ENCODE results near the gene CNNM3.

CNNM3 gene

GRCh38 chr2:96863575-96864342, 47.7 kb downstream of the CNNM3 start:
- CTCF ChIA-PET: interaction anchor here (1.0 to 10.4 kb wide), 2 partner anchors 90 to 97 kb away, joined by 3 to 153 read pairs; no protein-coding TSS in a partner anchor
- H3K4me3 ChIP-seq (ENCODE audit: low read depth, low read length): no peak overlapping the region
- no peak for TF ChIP-seq CTCF (IDR thresholded peaks at IDR 0.05; ENCODE audit: insufficient read depth, low read length, missing control alignments)
- POLR2A ChIA-PET: no interaction called here
- DNase-seq (ENCODE audit: low read depth, low spot score): no peak

GRCh38 chr2:96864343-96865091, 48.4 kb downstream of the CNNM3 start:
- DNase-seq (ENCODE audit: low read depth, low spot score): no peak
- ChIA-PET POLR2A (no interaction called here), CTCF (interaction anchor here (1.0 to 10.4 kb wide), 2 partner anchors 89 to 97 kb away, joined by 3 to 153 read pairs; no protein-coding TSS in a partner anchor)
- H3K4me3 ChIP-seq (ENCODE audit: low read depth, low read length): no peak overlapping the region
- no peak for TF ChIP-seq CTCF (IDR thresholded peaks at IDR 0.05; ENCODE audit: insufficient read depth, low read length, missing control alignments)

GRCh38 chr2:96865654-96866053, 49.6 kb downstream of the CNNM3 start:
- ChIA-PET POLR2A (no interaction called here), CTCF (interaction anchor here (4.3 to 10.4 kb wide), 2 partner anchors 8 to 88 kb away, joined by 50 to 153 read pairs; partner anchors contain the start of gene ANKRD39)
- TF ChIP-seq CTCF (IDR thresholded peaks at IDR 0.05; ENCODE audit: insufficient read depth, low read length, missing control alignments): no peak
- no peak for DNase-seq (ENCODE audit: low read depth, low spot score)
- no peak overlapping the region for H3K4me3 ChIP-seq (ENCODE audit: low read depth, low read length)

- ChIA-PET CTCF (interaction anchor here (2.2 to 4.3 kb wide), 2 partner anchors 8 to 85 kb away, joined by 8 to 50 read pairs; partner anchors contain the start of gene ANKRD39), POLR2A (no interaction called here)
- no peak for TF ChIP-seq CTCF (IDR thresholded peaks at IDR 0.05; ENCODE audit: insufficient read depth, low read length, missing control alignments)
- H3K4me3 ChIP-seq (ENCODE audit: low read depth, low read length): no peak overlapping the region; the same call in 1 of the 2 replicates
- DNase-seq (ENCODE audit: low read depth, low spot score): no peak
Observed at GRCh38 chr2:96866149-96866548, 50.1 kb downstream of the CNNM3 start.

- H3K4me3 ChIP-seq (ENCODE audit: low read depth, low read length): peak overlapping the region; percentile 87
- no peak for DNase-seq (ENCODE audit: low read depth, low spot score)
- ChIA-PET CTCF (interaction anchor here (2.2 to 4.3 kb wide), 2 partner anchors 9 to 84 kb away, joined by 8 to 50 read pairs; partner anchors contain the start of gene ANKRD39), POLR2A (no interaction called here)
- no peak for TF ChIP-seq CTCF (IDR thresholded peaks at IDR 0.05; ENCODE audit: insufficient read depth, low read length, missing control alignments)
Observed at GRCh38 chr2:96866586-96866985, 50.5 kb downstream of the CNNM3 start.

Measured in AG04449 (cell line).